HCT116 (cell line): ENCODE data around the gene CEP170B. TPM values are rescaled to one million over a fixed set of nuclear protein-coding genes. Genes with fewer than 3 reads are reported as not detected.

Experiments used
- ATAC-seq: fragments of 200-7000 bp; cut with Tn5 transposase; 2 replicates; pipeline ENCODE4 v1.9.1; 2020; ENCODE audit warnings: mild to moderate bottlenecking, moderate library complexity
- BruUV-seq: library from RNA; stranded (reverse); fragments of 400-500 nt; replicated peaks from 2 replicates; lab custom pipeline; 2021; lab: Mats Ljungman, UMichigan
- CTCF ChIA-PET: fragments of 300-600 bp; sonication (Branson Sonifier 250); formaldehyde crosslinking; loops from one replicate; lab custom pipeline; 2021; ENCODE audit warnings: antibody characterized with exemption; lab: Charles Lee
- POLR2A ChIA-PET: fragments of 300-600, 350-600 bp; sonication (Branson Sonifier 250); formaldehyde crosslinking; loops from one replicate; lab custom pipeline; 2021; ENCODE audit warnings: antibody characterized with exemption; lab: Charles Lee
- RAD21 ChIA-PET, 2 experiments: fragments of 300-600 bp; sonication (Branson Sonifier 250); formaldehyde crosslinking; loops; one replicate each; lab custom pipeline; 2023; ENCODE audit warnings: low total read pairs in 2 of 2; ENCODE audit not compliant: uncharacterized antibody in 2 of 2, unreplicated experiment in 2 of 2, low non-redundant PET in 1 of 2; lab: Charles Lee
- DNase-seq: peaks from one replicate; pipeline ENCODE4 v3.0.0-alpha.2; 2010; ENCODE audit warnings: low read depth, low spot score
- H2AFZ ChIP-seq: fragments of 200-600 bp; shearing (Covaris generic), sonication (generic); 2 replicates; pipeline ENCODE4 v1.6.1; 2017; ENCODE audit warnings: low read depth, mixed run types, mixed read lengths, antibody characterized with exemption, low read length; ENCODE audit not compliant: poor library complexity, severe bottlenecking
- H3K27ac ChIP-seq: 2 replicates; pipeline ENCODE4 v1.5.1; 2012; ENCODE audit warnings: low read depth, low read length
- H3K27me3 ChIP-seq: fragments of 200-600 bp; sonication (generic); 2 replicates; pipeline ENCODE4 v1.6.1; 2016; ENCODE audit warnings: mixed run types, low read length, mixed read lengths; ENCODE audit not compliant: insufficient read depth
- H3K36me3 ChIP-seq, 2 experiments: fragments of 200-500 bp in 1 of 2; fragments of 200-600 bp in 1 of 2; sonication (Bioruptor generic) in 1 of 2; sonication (generic) in 1 of 2; 2 replicates each; pipeline versions ENCODE4 v1.5.1 to v1.6.1; 2014 to 2016; ENCODE audit warnings: low read length in 2 of 2, inconsistent platforms in 1 of 2, mixed read lengths in 1 of 2, mixed run types in 1 of 2; ENCODE audit not compliant: insufficient read depth in 2 of 2, control insufficient read depth in 1 of 2
- H3K4me1 ChIP-seq, 2 experiments: fragments of 200-600 bp in 1 of 2; sonication (generic) in 1 of 2; 2 replicates each; pipeline versions ENCODE4 v1.5.1 to v1.6.1; 2012 to 2017; ENCODE audit warnings: low read length in 2 of 2, inconsistent platforms in 1 of 2, mild to moderate bottlenecking in 1 of 2, mixed read lengths in 1 of 2, mixed run types in 1 of 2, moderate library complexity in 1 of 2; ENCODE audit not compliant: insufficient read depth in 2 of 2, control insufficient read depth in 1 of 2
- H3K4me2 ChIP-seq: fragments of 200-600 bp; sonication (generic); 2 replicates; pipeline ENCODE4 v1.6.1; 2017; ENCODE audit warnings: mixed run types, low read length, mixed read lengths
- H3K4me3 ChIP-seq, 2 experiments: fragments of 200-600 bp in 1 of 2; sonication (generic) in 1 of 2; replicated peaks in 1 of 2; 2 replicates each; pipeline ENCODE4 v1.5.1; 2011 to 2016; ENCODE audit warnings: low read length in 2 of 2, control low read depth in 1 of 2, low read depth in 1 of 2, mild to moderate bottlenecking in 1 of 2, mixed read lengths in 1 of 2, mixed run types in 1 of 2
- H3K79me2 ChIP-seq: fragments of 200-600 bp; sonication (generic); 2 replicates; pipeline ENCODE4 v1.6.1; 2017; ENCODE audit warnings: mild to moderate bottlenecking, mixed run types, low read length, moderate library complexity, mixed read lengths; ENCODE audit not compliant: insufficient read depth
- H3K9ac ChIP-seq: fragments of 200-600 bp; sonication (generic); 2 replicates; pipeline ENCODE4 v1.6.1; 2016; ENCODE audit warnings: low read length, mixed read lengths
- H3K9me2 ChIP-seq: fragments of 200-600 bp; sonication (generic), shearing (Covaris generic); 2 replicates; pipeline ENCODE4 v1.6.1; 2017; ENCODE audit warnings: mixed run types, mild to moderate bottlenecking, moderate library complexity; ENCODE audit not compliant: insufficient read depth
- H3K9me3 ChIP-seq, 2 experiments: fragments of 200-500 bp in 1 of 2; fragments of 200-600 bp in 1 of 2; sonication (Bioruptor generic) in 1 of 2; sonication (generic) in 1 of 2; 2 replicates each; pipeline ENCODE4 v1.6.1; 2014 to 2017; ENCODE audit warnings: low read length in 2 of 2, mixed read lengths in 2 of 2, inconsistent platforms in 1 of 2, low read depth in 1 of 2, mild to moderate bottlenecking in 1 of 2, mixed run types in 1 of 2, moderate library complexity in 1 of 2; ENCODE audit not compliant: control insufficient read depth in 1 of 2, insufficient read depth in 1 of 2
- H4K20me1 ChIP-seq: fragments of 200-600 bp; sonication (generic), shearing (Covaris generic); 2 replicates; pipeline ENCODE4 v1.6.1; 2017; ENCODE audit warnings: mixed run types, mild to moderate bottlenecking, moderate library complexity; ENCODE audit not compliant: insufficient read depth
- CEBPB ChIP-seq: IDR thresholded peaks from 2 replicates; pipeline ENCODE4 v1.6.1; 2012; ENCODE audit warnings: low read depth
- FOSL1 ChIP-seq: IDR thresholded peaks from 2 replicates; pipeline ENCODE4 v1.6.1; 2012; ENCODE audit warnings: low read depth
- JUND ChIP-seq: IDR thresholded peaks from 2 replicates; pipeline ENCODE4 v1.6.1; 2012
- RAD21 ChIP-seq: IDR thresholded peaks from 2 replicates; pipeline ENCODE4 v1.6.1; 2012; ENCODE audit warnings: low read depth, mild to moderate bottlenecking
- SP1 ChIP-seq: IDR thresholded peaks from 2 replicates; pipeline ENCODE4 v1.6.1; 2012; ENCODE audit warnings: low read depth
- intact Hi-C: fragments of 100-400 bp; cut with micrococcal nuclease; formaldehyde crosslinking; loops from 2 replicates; pipeline ENCODE4 v1.10.0; 2022
- total RNA-seq: library from RNA; stranded (reverse); gene quantifications from one replicate; pipeline ENCODE4 v1.2.1, GENCODE V29; 2021; ENCODE audit not compliant: unreplicated experiment

CEP170B gene
- total RNA-seq, 1 experiment from 2014 or later = 45.9 TPM

DNA sequence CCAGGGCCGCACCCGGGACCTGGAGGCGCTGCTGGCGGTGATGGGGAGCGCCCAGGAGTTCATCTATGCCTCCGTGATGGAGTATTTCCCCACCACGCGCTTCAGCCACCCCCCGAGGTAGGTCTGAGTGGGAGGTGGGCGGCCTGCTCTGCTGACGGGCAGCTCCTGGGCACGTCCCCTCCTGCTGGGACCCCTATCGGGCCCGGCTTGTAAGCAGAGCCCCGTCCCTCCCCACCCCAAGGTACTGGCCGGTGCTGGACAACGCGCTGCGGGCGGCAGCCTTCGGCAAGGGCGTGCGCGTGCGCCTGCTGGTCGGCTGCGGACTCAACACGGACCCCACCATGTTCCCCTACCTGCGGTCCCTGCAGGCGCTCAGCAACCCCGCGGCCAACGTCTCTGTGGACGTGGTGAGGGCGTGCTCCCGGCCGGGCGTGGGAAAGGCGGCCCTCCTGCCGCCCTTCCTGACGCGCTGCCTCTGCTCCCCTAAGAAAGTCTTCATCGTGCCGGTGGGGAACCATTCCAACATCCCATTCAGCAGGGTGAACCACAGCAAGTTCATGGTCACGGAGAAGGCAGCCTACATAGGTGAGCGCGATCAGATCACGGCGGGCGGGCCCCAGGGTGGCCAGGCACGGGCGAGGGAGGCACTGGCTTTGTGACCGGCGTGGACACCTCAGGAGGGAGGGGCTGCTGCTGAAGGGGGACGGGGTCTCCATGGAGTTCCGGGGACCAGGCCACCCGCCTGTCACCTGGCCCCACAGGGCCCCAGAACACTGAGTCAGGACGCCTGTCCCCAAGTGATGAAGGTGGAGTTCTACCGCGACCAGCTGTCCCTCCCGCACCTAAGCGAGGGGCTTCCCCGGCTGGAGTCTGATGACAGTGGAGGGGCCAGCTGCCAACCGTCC is 67.0 kb downstream of the CEP170B start:
- no peak overlapping the region for H3K4me2 ChIP-seq
- ChIA-PET POLR2A (interaction anchor here (1.7 kb wide), 1 partner anchor 42 kb away, joined by 5 read pairs; no protein-coding TSS in a partner anchor), RAD21 (interaction anchor here in 1 of 2 experiments (1.2 kb wide), 1 partner anchor 41 kb away, joined by 3 read pairs; no protein-coding TSS in a partner anchor), CTCF (interaction anchor here (0.6 to 3.2 kb wide), 2 partner anchors 16 to 41 kb away, joined by 3 to 18 read pairs; no protein-coding TSS in a partner anchor)
- no peaks in the 10 kb centered on the region for H3K9me2 ChIP-seq
- no peak for TF ChIP-seq SP1
- TF ChIP-seq JUND = no peak
- no peak for TF ChIP-seq FOSL1
- TF ChIP-seq CEBPB = no peak
- TF ChIP-seq RAD21 = no peak
- H3K9me3 ChIP-seq = no peaks in the 10 kb centered on the region
- no TSS peak for BruUV-seq
- intact Hi-C loops = no loop called here
- peaks cover 0 to 7% of the 10 kb centered on the region in 2 experiments; a peak in 1 of 4 replicates for H3K4me1 ChIP-seq
- no peak overlapping the region for H3K4me3 ChIP-seq
- H3K27ac ChIP-seq = no peak overlapping the region
- no peaks in the 10 kb centered on the region for H4K20me1 ChIP-seq
- no peaks in the 10 kb centered on the region for H3K79me2 ChIP-seq
- no peak for ATAC-seq
- no peak overlapping the region for H2AFZ ChIP-seq
- H3K9ac ChIP-seq = no peak overlapping the region
- DNase-seq = no peak
- H3K27me3 ChIP-seq = no peaks in the 10 kb centered on the region
- no peaks in the 10 kb centered on the region for H3K36me3 ChIP-seq
